HepG2 (cell line): ENCODE measurements around the gene SYTL1. TPM values are rescaled to one million over a fixed set of nuclear protein-coding genes. Genes with fewer than 3 reads are reported as not detected.
A peak's percentile ranks its signal among the peaks of the same experiment; 100 is the strongest.

ENCODE experiments used
- ATAC-seq: fragments of 200-7000 bp; cut with Tn5 transposase; 3 replicates; pipeline ENCODE4 v1.9.1; 2020; ENCODE audit warnings: mild to moderate bottlenecking, moderate library complexity
- BruUV-seq: library from RNA; stranded (reverse); fragments of 400-500 nt; replicated peaks from 2 replicates; lab custom pipeline; 2021; lab: Mats Ljungman, UMichigan
- CTCF ChIA-PET: fragments of 300-600 bp; formaldehyde crosslinking; extraction: SDS; loops from one replicate; lab custom pipeline; 2021; ENCODE audit warnings: low total read pairs, inconsistent platforms, low intra/inter-chr PET ratio; lab: Yijun Ruan, JAX
- POLR2A ChIA-PET: fragments of 350-600 bp; sonication (Branson Sonifier 250); formaldehyde crosslinking; loops from one replicate; lab custom pipeline; 2020; ENCODE audit warnings: antibody characterized with exemption, inconsistent platforms; lab: Yijun Ruan, JAX
- DNase-seq: peaks from one replicate; pipeline ENCODE4 v3.0.0-alpha.2; 2015; ENCODE audit warnings: low spot score
- FAIRE-seq: peaks from 3 replicates; lab custom pipeline; 2011; peaks lifted over from hg19 to GRCh38; lab: Jason Lieb, UNC
- H2AFZ ChIP-seq: one replicate; pipeline ENCODE4 v1.6.1; 2011; ENCODE audit warnings: low read length, inconsistent platforms
- H3K27ac ChIP-seq: fragments of 300-600 bp; 3 replicates; pipeline ENCODE4 v1.8.0; 2011; ENCODE audit warnings: mixed run types, mild to moderate bottlenecking, mixed read lengths, low read length, inconsistent platforms; ENCODE audit not compliant: insufficient read depth; ENCODE audit errors: extremely low read length
- H3K27me3 ChIP-seq, 2 experiments: fragments of 200-600 bp in 1 of 2; 2 replicates in 1 of 2; 3 replicates in 1 of 2; pipeline versions ENCODE4 v1.6.0 to v1.8.0; 2011; ENCODE audit warnings: low read length in 2 of 2, mild to moderate bottlenecking in 2 of 2, moderate library complexity in 2 of 2, inconsistent platforms in 1 of 2; ENCODE audit not compliant: insufficient read depth in 2 of 2, control insufficient read depth in 1 of 2
- H3K36me3 ChIP-seq, 2 experiments: fragments of 200-600 bp in 1 of 2; replicated peaks in 1 of 2; 2 replicates in 1 of 2; 3 replicates in 1 of 2; pipeline versions ENCODE4 v1.5.1 to v1.8.0; 2011; ENCODE audit warnings: low read length in 2 of 2, inconsistent platforms in 1 of 2; ENCODE audit not compliant: insufficient read depth in 2 of 2, control insufficient read depth in 1 of 2
- H3K4me1 ChIP-seq: 2 replicates; pipeline ENCODE4 v1.5.1; 2012; ENCODE audit warnings: low read length, inconsistent platforms; ENCODE audit not compliant: insufficient read depth
- H3K4me2 ChIP-seq: 2 replicates; pipeline ENCODE4 v1.6.0; 2011; ENCODE audit warnings: low read depth, low read length, inconsistent platforms
- H3K4me3 ChIP-seq, 3 experiments: fragments of 200-600 bp in 1 of 3; sonication (generic), shearing (Covaris generic) in 1 of 3; replicated peaks in 1 of 3; 2 replicates each; pipeline ENCODE4 v1.5.1; 2011 to 2016; ENCODE audit warnings: low read length in 3 of 3, inconsistent platforms in 2 of 3, low read depth in 2 of 3, mild to moderate bottlenecking in 2 of 3, control low read depth in 1 of 3, mixed read lengths in 1 of 3; ENCODE audit not compliant: insufficient read depth in 1 of 3
- H3K79me2 ChIP-seq: one replicate; pipeline ENCODE4 v1.6.1; 2011; ENCODE audit warnings: low read length, inconsistent platforms; ENCODE audit not compliant: insufficient read depth
- H3K9ac ChIP-seq: 2 replicates; pipeline ENCODE4 v1.6.0; 2011; ENCODE audit warnings: mild to moderate bottlenecking, low read depth, low read length, inconsistent platforms; ENCODE audit not compliant: insufficient read depth
- H3K9me3 ChIP-seq: 2 replicates; pipeline ENCODE4 v1.5.1; 2012; ENCODE audit warnings: mild to moderate bottlenecking, low read length
- H4K20me1 ChIP-seq: 2 replicates; pipeline ENCODE4 v1.6.0; 2011; ENCODE audit warnings: inconsistent platforms, mild to moderate bottlenecking, low read length, moderate library complexity; ENCODE audit not compliant: insufficient read depth
- ARNT ChIP-seq: fragments of 450-650 bp; IDR thresholded peaks from 2 replicates; pipeline ENCODE4 v1.6.1; 2017
- EEA1 ChIP-seq: sonication (generic); formaldehyde crosslinking; IDR thresholded peaks from 2 replicates; pipeline ENCODE4 v1.5.1; 2020; ENCODE audit warnings: mild to moderate bottlenecking, missing genetic modification reagents, borderline replicate concordance
- FOXO1 ChIP-seq: sonication (generic); formaldehyde crosslinking; IDR thresholded peaks from 2 replicates; pipeline ENCODE4 v1.4.0; 2020; ENCODE audit warnings: missing genetic modification reagents
- KDM5B ChIP-seq: sonication (generic); formaldehyde crosslinking; IDR thresholded peaks from 2 replicates; pipeline ENCODE4 v1.4.0; 2020; ENCODE audit warnings: missing genetic modification reagents, mild to moderate bottlenecking, borderline replicate concordance
- RFX5 ChIP-seq: IDR thresholded peaks from 2 replicates; pipeline ENCODE4 v1.6.1; 2011; ENCODE audit warnings: low read depth, low read length, improper control_type of control experiment
- SALL2 ChIP-seq: sonication (generic); formaldehyde crosslinking; IDR thresholded peaks from 2 replicates; pipeline ENCODE4 v1.8.1; 2023; ENCODE audit warnings: mild to moderate bottlenecking, missing genetic modification reagents, inconsistent platforms
- TBP ChIP-seq: sonication (generic); formaldehyde crosslinking; IDR thresholded peaks from 2 replicates; pipeline ENCODE4 v1.5.0; 2020; ENCODE audit warnings: missing genetic modification reagents
- TGIF2 ChIP-seq: IDR thresholded peaks from 2 replicates; pipeline ENCODE4 v1.6.1; 2016; ENCODE audit warnings: control low read depth, missing compliant biosample characterization
- ZBTB4 ChIP-seq: sonication (generic); formaldehyde crosslinking; IDR thresholded peaks from 2 replicates; pipeline ENCODE4 v1.4.0; 2020; ENCODE audit warnings: missing genetic modification reagents, mild to moderate bottlenecking, borderline replicate concordance
- ZBTB46 ChIP-seq: sonication (generic); formaldehyde crosslinking; IDR thresholded peaks from 2 replicates; pipeline ENCODE4 v1.4.0; 2020; ENCODE audit warnings: mild to moderate bottlenecking, missing genetic modification reagents, borderline replicate concordance
- ZNF10 ChIP-seq: sonication (generic); formaldehyde crosslinking; IDR thresholded peaks from 2 replicates; pipeline ENCODE4 v1.4.0; 2020; ENCODE audit warnings: mild to moderate bottlenecking, low read depth, missing genetic modification reagents, borderline replicate concordance
- ZNF281 ChIP-seq: sonication (generic); formaldehyde crosslinking; IDR thresholded peaks from 2 replicates; pipeline ENCODE4 v1.4.0; 2020; ENCODE audit warnings: missing genetic modification reagents, borderline replicate concordance
- ZNF430 ChIP-seq: sonication (generic); formaldehyde crosslinking; IDR thresholded peaks from 2 replicates; pipeline ENCODE4 v1.9.0; 2021; ENCODE audit warnings: mild to moderate bottlenecking, missing genetic modification reagents
- ZNF605 ChIP-seq: sonication (generic); formaldehyde crosslinking; IDR thresholded peaks from 2 replicates; pipeline ENCODE4 v1.8.0; 2022; ENCODE audit warnings: mild to moderate bottlenecking, missing genetic modification reagents
- ZNF639 ChIP-seq: conservative IDR thresholded peaks from 2 replicates; pipeline ENCODE4 v1.6.1; 2018; ENCODE audit warnings: missing genetic modification reagents
- WGBS: methylation state at CpG from one replicate; pipeline ENCODE4 v1.1.6; 2017; ENCODE audit warnings: low lambda C conversion rate; 5-methylcytosine and 5-hydroxymethylcytosine counted together
- in situ Hi-C: cut with HindIII; loops from 2 replicates; pipeline ENCODE4 v1.10.0; 2017; ENCODE audit warnings: low pct_unique_long_range_greater_than_20kb; ENCODE audit not compliant: extremely low pct_ligation_motif_present
- intact Hi-C: fragments of 100-400 bp; cut with micrococcal nuclease; formaldehyde crosslinking; loops from one replicate; pipeline ENCODE4 v1.10.0; 2022; ENCODE audit not compliant: unreplicated experiment
- polyA plus RNA-seq, 8 experiments: library from polyadenylated mRNA; depleted of rRNA in 3 of 8; stranded (reverse) in 7 of 8; unstranded in 1 of 8; fragments of >200 nt; fragmentation: Illumina TruSeq in 4 of 8; extraction: Trizol in 4 of 8; gene quantifications; 2 replicates each; pipeline versions ENCODE4 v1.2.1 to v1.2.3, GENCODE V29; 2011 to 2016; ENCODE audit warnings: low read depth in 4 of 8, missing spikeins in 1 of 8, mixed read lengths in 1 of 8; ENCODE audit not compliant: insufficient read depth in 1 of 8
- total RNA-seq, 5 experiments: library from RNA; depleted of rRNA; stranded (reverse); fragments of >200 nt; fragmentation: Illumina TruSeq; extraction: Trizol; gene quantifications; 2 replicates each; pipeline ENCODE4 v1.2.3, GENCODE V29; 2016; ENCODE audit warnings: low read depth in 1 of 5

The SYTL1 gene
- total and polyA plus RNA-seq, 2 of the 13 experiments (the other 11 are each of a cell fraction or from before 2014, with no cell fraction given), result 11.1 to 17.8 TPM

- Histone ChIP-seq H2AFZ (no peak overlapping the region), H3K4me2 (no peak overlapping the region), H3K27me3 (0 out of 5 replicates have a peak, but pooled peaks cover 0 to 2% of the 10 kb centered on the region in 2 experiments), H3K9me3 (no peaks in the 10 kb centered on the region), H3K4me1 (0 out of 2 replicates have a peak, but pooled peaks cover 4% of the 10 kb centered on the region), H3K4me3 (no peak overlapping the region), H3K27ac (no peak overlapping the region), H3K79me2 (no peaks in the 10 kb centered on the region), H3K9ac (no peak overlapping the region), H3K36me3 (no peaks in the 10 kb centered on the region), H4K20me1 (no peaks in the 10 kb centered on the region)
- peak; percentile 6 for ATAC-seq
- in situ Hi-C loops, result no loop called here
- ChIA-PET POLR2A (interaction anchor here (0.6 to 1.1 kb wide), 2 partner anchors 102 to 209 kb away, joined by 3 read pairs; no protein-coding TSS in a partner anchor), CTCF (no interaction called here)
- 0% methylated on average over 1 of the region's 4 CpGs for WGBS
- BruUV-seq, result no TSS peak
- no peak for FAIRE-seq
- intact Hi-C loops, result loop anchor here (10.0 kb wide), 1 partner anchor 266 kb away; no protein-coding TSS in a partner anchor
- DNase-seq, result no peak
- TF ChIP-seq EEA1 (CRISPR knock-in tag) (no peak), ARNT (no peak), TBP (CRISPR knock-in tag) (no peak), ZNF281 (CRISPR knock-in tag) (no peak), ZBTB4 (CRISPR knock-in tag) (no peak), TGIF2 (CRISPR knock-in tag) (no peak), ZNF10 (CRISPR knock-in tag) (no peak), ZBTB46 (no peak), ZNF605 (CRISPR knock-in tag) (no peak), ZNF639 (CRISPR knock-in tag) (no peak), RFX5 (no peak), ZNF430 (CRISPR knock-in tag) (no peak), SALL2 (no peak), KDM5B (no peak), FOXO1 (CRISPR knock-in tag) (no peak)
Measured at GRCh38 chr1:27398405-27399149, 56.8 kb downstream of the SYTL1 start.
